ENCODE results near the gene SUSD2. TPM values are rescaled to one million over a fixed set of nuclear protein-coding genes. Genes with fewer than 3 reads are reported as not detected.

SUSD2 gene
- total and polyA plus RNA-seq, 9 of the 15 experiments (the other 6 are each of a cell fraction or from before 2014, with no cell fraction given) = 0.01 to 0.16 (median 0.04) TPM; not detected in 4

DNA sequence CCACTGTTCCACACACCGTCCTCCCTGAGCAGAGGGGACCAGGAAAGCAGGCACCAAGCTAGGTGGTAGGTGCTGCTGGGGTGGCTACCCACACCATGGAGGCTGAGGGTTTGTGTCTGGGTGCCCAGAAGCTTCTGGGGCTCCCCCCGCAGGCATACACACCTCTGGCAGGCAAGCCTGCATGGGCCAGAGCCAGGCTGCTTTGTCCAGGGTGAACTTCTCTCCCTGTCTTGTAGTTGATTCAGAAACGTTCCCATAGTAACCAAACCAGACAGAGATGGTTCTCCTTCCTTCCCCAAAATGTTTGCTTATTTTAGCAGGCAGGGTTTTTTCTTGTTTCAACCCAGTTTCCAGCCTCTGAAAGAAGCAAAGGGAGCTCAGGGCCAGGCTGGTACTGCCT, 40.9 kb upstream of the SUSD2 start:
- TF ChIP-seq HDAC3 (IDR thresholded peaks at IDR 0.05; ENCODE audit: borderline replicate concordance, partially characterized antibody) = no peak
- H3K9me1 ChIP-seq (ENCODE audit: control insufficient read depth, insufficient read depth, low read length) = no peaks in the 10 kb centered on the region
- H3K79me2 ChIP-seq (ENCODE audit: control insufficient read depth, insufficient read depth, low read length) = no peaks in the 10 kb centered on the region
- no peak overlapping the region for H3K4me3 ChIP-seq
- DNase-seq (ENCODE audit: extremely low read depth in 1 of 4, low spot score in 3 of 4) = no peak
- peak overlapping the region in 1 of 2 experiments; percentile 52; a peak in 2 of 4 replicates for H3K9ac ChIP-seq (ENCODE audit: insufficient read depth in 1 of 2, low read depth in 2 of 2, low read length in 2 of 2)
- in situ Hi-C loops (cut with MboI) (no loop called here), intact Hi-C loops (cut with micrococcal nuclease) (no loop called here)
- no peaks in the 10 kb centered on the region for H3K9me3 ChIP-seq (replicated peaks; ENCODE audit: control insufficient read depth, insufficient read depth, low read depth, low read length)
- no peaks in the 10 kb centered on the region for H4K20me1 ChIP-seq (replicated peaks; ENCODE audit: control insufficient read depth, insufficient read depth, low read length)
- WGBS (ENCODE audit: insufficient coverage, low coverage, missing lambda C conversion rate) = 88% methylated on average over 1 of the region's 3 CpGs
- H3K27me3 ChIP-seq (ENCODE audit: control insufficient read depth in 2 of 2, insufficient read depth in 2 of 2, low read length in 2 of 2) = no peaks in the 10 kb centered on the region
- H3K4me1 ChIP-seq (replicated peaks in 1 of 2; ENCODE audit: control insufficient read depth in 2 of 2, insufficient read depth in 2 of 2, low read length in 2 of 2) = peaks cover 2 to 8% of the 10 kb centered on the region in 2 experiments; a peak in 3 of 5 replicates
- H2AFZ ChIP-seq (ENCODE audit: low read depth, low read length) = no peak overlapping the region
- FAIRE-seq = no peak
- H3K27ac ChIP-seq (ENCODE audit: extremely low read depth, low read depth, low read length) = no peak overlapping the region
- ChIA-PET CTCF (ENCODE audit: low intra/inter-chr PET ratio) (no interaction called here), POLR2A (interaction anchor here (1.9 to 2.3 kb wide), 2 partner anchors 10 to 14 kb away, joined by 7 to 8 read pairs; no protein-coding TSS in a partner anchor)
- no TSS peak for BruUV-seq (replicated peaks)
- ATAC-seq = no peak
- no peak overlapping the region for H3K4me2 ChIP-seq (ENCODE audit: insufficient read depth, low read length)
- peaks cover 58% of the 10 kb centered on the region; the same call in 2 of the 3 replicates for H3K36me3 ChIP-seq (ENCODE audit: control insufficient read depth, insufficient read depth, low read length)

DNA sequence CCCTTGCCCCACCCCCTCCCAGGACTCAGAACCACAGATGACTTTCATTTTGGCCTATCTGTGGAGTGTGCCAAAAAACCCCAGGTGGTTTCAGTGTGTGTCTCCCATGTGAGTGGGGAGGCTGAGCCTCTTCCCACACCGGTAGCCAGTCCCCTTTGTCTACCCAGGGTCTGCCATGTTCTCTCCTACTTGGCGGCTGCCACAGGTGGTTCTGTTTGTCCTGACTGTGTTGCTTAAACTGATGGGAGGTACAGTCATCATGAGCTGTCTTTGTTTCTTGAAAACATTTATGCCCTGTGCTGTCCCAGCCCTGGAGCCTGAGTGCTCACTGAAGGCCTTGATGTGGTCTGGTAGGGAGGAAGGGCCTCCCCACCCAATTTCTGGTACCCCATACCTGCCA, 39.7 kb upstream of the SUSD2 start:
- in situ Hi-C loops (cut with MboI) = no loop called here
- no peak for DNase-seq (ENCODE audit: extremely low read depth in 1 of 4, low spot score in 3 of 4)
- H3K9me1 ChIP-seq (ENCODE audit: control insufficient read depth, insufficient read depth, low read length) = no peaks in the 10 kb centered on the region
- ATAC-seq = no peak
- peaks cover 50% of the 10 kb centered on the region; the same call in 2 of the 3 replicates for H3K36me3 ChIP-seq (ENCODE audit: control insufficient read depth, insufficient read depth, low read length)
- no peaks in the 10 kb centered on the region for H3K79me2 ChIP-seq (ENCODE audit: control insufficient read depth, insufficient read depth, low read length)
- WGBS (ENCODE audit: insufficient coverage, low coverage, missing lambda C conversion rate) = 78% methylated on average over 2 of the region's 2 CpGs
- H3K9me3 ChIP-seq (replicated peaks; ENCODE audit: control insufficient read depth, insufficient read depth, low read depth, low read length) = no peaks in the 10 kb centered on the region
- H3K4me3 ChIP-seq = no peak overlapping the region
- H2AFZ ChIP-seq (ENCODE audit: low read depth, low read length) = no peak overlapping the region
- TF ChIP-seq POLR2B (IDR thresholded peaks at IDR 0.05; ENCODE audit: low read depth, partially characterized antibody) (no peak), PTRF (tag; IDR thresholded peaks at IDR 0.05) (no peak), RBBP5 (IDR thresholded peaks at IDR 0.05; ENCODE audit: borderline replicate concordance, insufficient read depth, low read length, poor library complexity, severe bottlenecking) (no peak), RBM25 (IDR thresholded peaks at IDR 0.05; ENCODE audit: low read depth, low read length, severe bottlenecking) (no peak)
- TF ChIP-seq, protein P1, sequence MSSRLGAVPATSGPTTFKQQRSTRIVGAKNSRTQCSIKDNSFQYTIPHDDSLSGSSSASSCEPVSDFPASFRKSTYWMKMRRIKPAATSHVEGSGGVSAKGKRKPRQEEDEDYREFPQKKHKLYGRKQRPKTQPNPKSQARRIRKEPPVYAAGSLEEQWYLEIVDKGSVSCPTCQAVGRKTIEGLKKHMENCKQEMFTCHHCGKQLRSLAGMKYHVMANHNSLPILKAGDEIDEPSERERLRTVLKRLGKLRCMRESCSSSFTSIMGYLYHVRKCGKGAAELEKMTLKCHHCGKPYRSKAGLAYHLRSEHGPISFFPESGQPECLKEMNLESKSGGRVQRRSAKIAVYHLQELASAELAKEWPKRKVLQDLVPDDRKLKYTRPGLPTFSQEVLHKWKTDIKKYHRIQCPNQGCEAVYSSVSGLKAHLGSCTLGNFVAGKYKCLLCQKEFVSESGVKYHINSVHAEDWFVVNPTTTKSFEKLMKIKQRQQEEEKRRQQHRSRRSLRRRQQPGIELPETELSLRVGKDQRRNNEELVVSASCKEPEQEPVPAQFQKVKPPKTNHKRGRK (tag; IDR thresholded peaks at IDR 0.05) = no peak
- TF ChIP-seq, protein P2, sequence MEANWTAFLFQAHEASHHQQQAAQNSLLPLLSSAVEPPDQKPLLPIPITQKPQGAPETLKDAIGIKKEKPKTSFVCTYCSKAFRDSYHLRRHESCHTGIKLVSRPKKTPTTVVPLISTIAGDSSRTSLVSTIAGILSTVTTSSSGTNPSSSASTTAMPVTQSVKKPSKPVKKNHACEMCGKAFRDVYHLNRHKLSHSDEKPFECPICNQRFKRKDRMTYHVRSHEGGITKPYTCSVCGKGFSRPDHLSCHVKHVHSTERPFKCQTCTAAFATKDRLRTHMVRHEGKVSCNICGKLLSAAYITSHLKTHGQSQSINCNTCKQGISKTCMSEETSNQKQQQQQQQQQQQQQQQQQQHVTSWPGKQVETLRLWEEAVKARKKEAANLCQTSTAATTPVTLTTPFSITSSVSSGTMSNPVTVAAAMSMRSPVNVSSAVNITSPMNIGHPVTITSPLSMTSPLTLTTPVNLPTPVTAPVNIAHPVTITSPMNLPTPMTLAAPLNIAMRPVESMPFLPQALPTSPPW (CRISPR knock-in tag; IDR thresholded peaks at IDR 0.05) = no peak
- CTCF ChIA-PET (ENCODE audit: low intra/inter-chr PET ratio) = no interaction called here
- H3K27ac ChIP-seq (ENCODE audit: extremely low read depth, low read depth, low read length) = no peak overlapping the region
- no TSS peak for BruUV-seq (replicated peaks)
- no peak overlapping the region for H3K9ac ChIP-seq (ENCODE audit: insufficient read depth in 1 of 2, low read depth in 2 of 2, low read length in 2 of 2)
- FAIRE-seq = no peak
- peaks cover 9 to 18% of the 10 kb centered on the region in 2 experiments; a peak in 3 of 5 replicates for H3K4me1 ChIP-seq (replicated peaks in 1 of 2; ENCODE audit: control insufficient read depth in 2 of 2, insufficient read depth in 2 of 2, low read length in 2 of 2)
- POLR2A ChIA-PET = interaction anchor here (2.3 kb wide), 1 partner anchor 13 kb away, joined by 8 read pairs; no protein-coding TSS in a partner anchor
- H3K4me2 ChIP-seq (ENCODE audit: insufficient read depth, low read length) = no peak overlapping the region
- no peaks in the 10 kb centered on the region for H3K27me3 ChIP-seq (ENCODE audit: control insufficient read depth in 2 of 2, insufficient read depth in 2 of 2, low read length in 2 of 2)
- intact Hi-C loops (cut with micrococcal nuclease) = no loop called here
- no peaks in the 10 kb centered on the region; the same call in 1 of the 2 replicates for H4K20me1 ChIP-seq (replicated peaks; ENCODE audit: control insufficient read depth, insufficient read depth, low read length)
